ENCODE results near the gene HOXD12.

GRCh38 chr2:176137906-176138305 is 38.3 kb downstream of the HOXD12 start:
- no peak for TF ChIP-seq CTCF (IDR thresholded peaks at IDR 0.05)
- TF ChIP-seq POLR2A (IDR thresholded peaks at IDR 0.05), result no peak

Data from ovary (tissue), 3 donors.